VCaP (cell line): ENCODE results near the gene DYSF.

Experiments used
- H3K27ac ChIP-seq: fragments of 450-650 bp; 2 replicates; pipeline ENCODE4 v1.5.1; 2017
- TF ChIP-seq, protein P1 (sequence below): fragments of 450-650 bp; conservative IDR thresholded peaks from 2 replicates; pipeline ENCODE4 v1.5.1; 2017; ENCODE audit warnings: mild to moderate bottlenecking, moderate library complexity

Gene DYSF

DNA sequence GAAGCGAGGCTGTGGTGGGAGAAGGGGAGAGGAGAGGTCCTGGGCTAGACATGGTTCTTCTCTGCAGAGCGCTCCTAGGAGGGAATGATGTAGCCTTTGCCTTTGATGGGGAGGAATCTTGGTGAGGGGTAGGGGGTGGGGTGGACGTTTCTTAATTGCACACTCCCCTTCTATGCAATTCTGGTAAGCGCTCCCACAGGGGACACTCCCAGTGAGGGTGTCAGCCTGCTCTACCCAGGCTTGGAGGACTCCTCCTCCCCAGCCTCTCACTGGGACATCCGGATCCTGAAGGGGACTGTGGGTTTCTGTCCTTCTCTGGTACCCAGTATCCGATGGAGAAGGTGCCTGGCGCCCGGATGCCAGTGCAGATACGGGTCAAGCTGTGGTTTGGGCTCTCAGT is 114.3 kb downstream of the DYSF start:
- TF ChIP-seq, protein P1, sequence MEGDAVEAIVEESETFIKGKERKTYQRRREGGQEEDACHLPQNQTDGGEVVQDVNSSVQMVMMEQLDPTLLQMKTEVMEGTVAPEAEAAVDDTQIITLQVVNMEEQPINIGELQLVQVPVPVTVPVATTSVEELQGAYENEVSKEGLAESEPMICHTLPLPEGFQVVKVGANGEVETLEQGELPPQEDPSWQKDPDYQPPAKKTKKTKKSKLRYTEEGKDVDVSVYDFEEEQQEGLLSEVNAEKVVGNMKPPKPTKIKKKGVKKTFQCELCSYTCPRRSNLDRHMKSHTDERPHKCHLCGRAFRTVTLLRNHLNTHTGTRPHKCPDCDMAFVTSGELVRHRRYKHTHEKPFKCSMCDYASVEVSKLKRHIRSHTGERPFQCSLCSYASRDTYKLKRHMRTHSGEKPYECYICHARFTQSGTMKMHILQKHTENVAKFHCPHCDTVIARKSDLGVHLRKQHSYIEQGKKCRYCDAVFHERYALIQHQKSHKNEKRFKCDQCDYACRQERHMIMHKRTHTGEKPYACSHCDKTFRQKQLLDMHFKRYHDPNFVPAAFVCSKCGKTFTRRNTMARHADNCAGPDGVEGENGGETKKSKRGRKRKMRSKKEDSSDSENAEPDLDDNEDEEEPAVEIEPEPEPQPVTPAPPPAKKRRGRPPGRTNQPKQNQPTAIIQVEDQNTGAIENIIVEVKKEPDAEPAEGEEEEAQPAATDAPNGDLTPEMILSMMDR: no peak
- no peak overlapping the region for H3K27ac ChIP-seq

DNA sequence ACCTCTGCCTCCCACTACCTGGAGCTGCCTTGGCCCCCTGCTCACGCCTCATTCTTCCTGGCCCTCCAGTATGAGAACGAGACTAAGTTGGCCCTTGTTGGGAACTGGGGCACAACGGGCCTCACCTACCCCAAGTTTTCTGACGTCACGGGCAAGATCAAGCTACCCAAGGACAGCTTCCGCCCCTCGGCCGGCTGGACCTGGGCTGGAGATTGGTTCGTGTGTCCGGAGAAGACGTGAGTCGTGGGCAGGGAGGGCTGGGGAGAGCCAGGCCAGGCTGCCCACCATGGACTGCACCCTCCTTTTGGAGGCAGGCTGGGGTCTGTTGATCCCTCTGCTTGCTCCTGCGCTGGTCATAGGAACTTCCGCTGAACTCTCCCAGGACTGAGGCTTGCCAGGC is 114.7 kb downstream of the DYSF start:
- TF ChIP-seq, protein P1: no peak
- H3K27ac ChIP-seq: no peak overlapping the region

DNA sequence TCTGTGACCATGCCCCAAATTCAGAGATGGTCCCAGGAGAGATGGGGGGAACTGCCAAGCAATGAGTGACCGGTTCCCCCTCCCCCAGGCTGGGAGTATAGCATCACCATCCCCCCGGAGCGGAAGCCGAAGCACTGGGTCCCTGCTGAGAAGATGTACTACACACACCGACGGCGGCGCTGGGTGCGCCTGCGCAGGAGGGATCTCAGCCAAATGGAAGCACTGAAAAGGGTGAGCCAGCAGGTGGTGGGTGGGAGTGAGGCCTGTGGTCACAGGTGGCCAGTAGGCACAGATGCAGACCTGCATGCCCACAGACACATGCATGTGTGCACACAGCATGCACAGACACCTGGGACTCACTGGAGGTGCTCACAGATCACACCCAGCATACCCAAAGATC is 117.2 kb downstream of the DYSF start:
- TF ChIP-seq, protein P1: no peak
- no peak overlapping the region for H3K27ac ChIP-seq

DNA sequence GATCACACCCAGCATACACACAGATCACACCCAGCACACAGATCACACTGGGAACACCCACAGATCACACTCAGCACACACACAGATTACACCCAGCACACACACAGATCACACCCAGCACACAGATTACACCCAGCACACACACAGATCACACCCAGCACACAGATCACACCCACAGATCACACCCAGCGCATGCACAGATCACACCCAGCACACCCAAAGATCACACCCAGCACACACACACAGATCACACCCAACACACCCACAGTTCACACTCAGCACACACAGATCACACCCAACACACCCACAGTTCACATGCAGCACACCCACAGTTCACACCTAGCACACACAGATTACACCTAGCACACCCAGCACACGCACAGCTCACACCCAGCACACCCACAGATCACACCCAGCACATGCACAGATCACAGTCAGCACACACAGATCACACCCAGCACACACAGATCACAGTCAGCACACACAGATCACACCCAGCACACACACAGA is 117.6 kb downstream of the DYSF start:
- TF ChIP-seq, protein P1: no peak
- no peak overlapping the region for H3K27ac ChIP-seq

DNA sequence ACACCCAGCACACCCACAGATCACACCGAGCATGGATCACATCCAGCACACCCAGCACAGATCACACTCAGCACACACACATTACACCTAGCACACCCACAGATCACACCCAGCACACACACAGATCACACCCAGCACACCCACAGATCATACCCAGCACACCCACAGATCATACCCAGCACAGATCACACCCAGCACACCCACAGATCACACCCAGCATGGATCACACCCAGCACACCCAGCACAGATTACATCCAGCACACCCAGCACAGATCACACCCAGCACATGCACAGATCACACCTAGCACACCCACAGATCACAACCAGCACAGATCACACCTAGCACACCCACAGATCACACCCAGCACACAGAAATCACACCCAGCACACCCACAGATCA is 118.6 kb downstream of the DYSF start:
- TF ChIP-seq, protein P1: no peak
- no peak overlapping the region for H3K27ac ChIP-seq

DNA sequence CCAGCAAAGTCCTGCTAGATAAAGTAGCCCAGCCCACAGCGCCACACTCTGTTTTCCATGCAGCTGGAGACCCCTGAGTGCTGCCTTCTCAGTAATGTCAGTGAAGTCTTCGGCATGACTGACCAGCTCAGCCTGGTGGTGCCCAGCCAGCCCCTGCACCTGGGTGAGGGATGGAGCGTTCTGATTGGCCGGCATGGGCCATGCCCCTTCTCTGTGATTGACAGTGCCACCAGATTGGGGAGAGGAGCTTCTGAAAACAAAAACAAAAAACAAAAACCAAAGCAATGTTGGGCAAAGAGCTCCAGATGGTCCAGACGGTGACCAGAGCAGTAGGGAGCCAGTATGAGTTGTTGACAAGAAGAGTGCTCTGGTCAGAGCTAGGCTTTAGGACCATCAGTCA is 122.6 kb downstream of the DYSF start:
- H3K27ac ChIP-seq: no peak overlapping the region
- TF ChIP-seq, protein P1: no peak

DNA sequence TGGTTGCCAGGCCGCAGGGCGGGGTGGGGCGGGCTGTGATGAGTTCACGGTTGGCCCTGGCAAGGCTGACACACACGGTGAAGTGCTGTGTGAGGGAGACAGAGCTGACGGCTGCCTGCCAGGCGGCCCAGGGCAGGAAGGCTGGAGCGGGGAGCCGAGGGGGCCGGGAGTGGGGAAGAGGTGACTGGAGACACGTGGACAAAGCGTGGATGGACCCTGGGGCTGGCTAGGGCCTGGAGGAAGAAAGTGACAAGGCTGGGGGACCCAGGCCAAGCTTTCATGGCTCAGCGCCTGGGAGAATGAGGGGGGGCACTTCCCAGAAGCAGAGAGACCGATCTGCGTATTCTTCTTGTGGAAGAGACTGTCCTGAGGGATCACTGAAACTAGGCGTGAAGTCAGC is 123.2 kb downstream of the DYSF start:
- TF ChIP-seq, protein P1: no peak
- H3K27ac ChIP-seq: no peak overlapping the region
